Fibroblast of lung (primary cell): ENCODE measurements around the gene KCND3. TPM values are rescaled to one million over a fixed set of nuclear protein-coding genes. Genes with fewer than 3 reads are reported as not detected.

Experiments
- DNase-seq, 2 donors: peaks; one replicate each; pipeline versions ENCODE4 v3.0.0 to v3.0.0-alpha.2; 2010; ENCODE audit warnings: low read depth in 2 of 2
- H2AFZ ChIP-seq: 2 replicates; pipeline ENCODE4 v1.5.1; 2012; ENCODE audit warnings: low read length, control low read depth, inconsistent platforms
- H3K27ac ChIP-seq: 2 replicates; pipeline ENCODE4 v1.5.1; 2011; ENCODE audit warnings: low read length, control low read depth; ENCODE audit not compliant: insufficient read depth
- H3K27me3 ChIP-seq: 2 replicates; pipeline ENCODE4 v1.5.1; 2011; ENCODE audit warnings: mild to moderate bottlenecking, low read length; ENCODE audit not compliant: control insufficient read depth, insufficient read depth
- H3K36me3 ChIP-seq: 2 replicates; pipeline ENCODE4 v1.5.1; 2011; ENCODE audit warnings: low read length; ENCODE audit not compliant: control insufficient read depth, insufficient read depth
- H3K4me1 ChIP-seq: 2 replicates; pipeline ENCODE4 v1.5.1; 2011; ENCODE audit warnings: low read length; ENCODE audit not compliant: control insufficient read depth, insufficient read depth; ENCODE audit errors: extremely low read depth
- H3K4me2 ChIP-seq: 2 replicates; pipeline ENCODE4 v1.5.1; 2011; ENCODE audit warnings: low read length, control low read depth; ENCODE audit not compliant: insufficient read depth; ENCODE audit errors: extremely low read depth
- H3K4me3 ChIP-seq, 4 experiments: fragments of 200-600 bp in 1 of 4; sonication (generic) in 1 of 4; replicated peaks in 1 of 4; 2 replicates each; pipeline ENCODE4 v1.5.1; 2011 to 2016; ENCODE audit warnings: low read length in 4 of 4, low read depth in 3 of 4, mild to moderate bottlenecking in 3 of 4, control low read depth in 2 of 4, inconsistent platforms in 1 of 4, mixed read lengths in 1 of 4; ENCODE audit not compliant: insufficient read depth in 1 of 4; ENCODE audit errors: control extremely low read depth in 1 of 4
- H3K79me2 ChIP-seq: 2 replicates; pipeline ENCODE4 v1.5.1; 2012; ENCODE audit warnings: mild to moderate bottlenecking, low read length, inconsistent platforms; ENCODE audit not compliant: control insufficient read depth, insufficient read depth
- H3K9ac ChIP-seq: 2 replicates; pipeline ENCODE4 v1.5.1; 2011; ENCODE audit warnings: mild to moderate bottlenecking, low read length, control low read depth; ENCODE audit not compliant: insufficient read depth
- H3K9me3 ChIP-seq: 2 replicates; pipeline ENCODE4 v1.5.1; 2012; ENCODE audit warnings: low read depth, low read length; ENCODE audit not compliant: control insufficient read depth, insufficient read depth
- H4K20me1 ChIP-seq: 2 replicates; pipeline ENCODE4 v1.5.1; 2011; ENCODE audit warnings: low read length; ENCODE audit not compliant: control insufficient read depth, insufficient read depth; ENCODE audit errors: extremely low read depth
- EZH2 ChIP-seq: IDR thresholded peaks from 2 replicates; pipeline ENCODE4 v1.5.1; 2012; ENCODE audit warnings: low read length, control low read depth, mild to moderate bottlenecking; ENCODE audit errors: missing control alignments
- polyA plus RNA-seq, 2 donors: library from polyadenylated mRNA; depleted of rRNA in 1 of 2; stranded (reverse) in 1 of 2; unstranded in 1 of 2; fragments of >200 nt; gene quantifications; 2 replicates each; pipeline ENCODE4 v1.2.1, GENCODE V29; 2011 to 2012; ENCODE audit warnings: missing spikeins in 1 of 2
- total RNA-seq: library from RNA; depleted of rRNA; stranded (reverse); fragments of >200 nt; gene quantifications from 2 replicates; pipeline ENCODE4 v1.2.1, GENCODE V29; 2014
- TF ChIP-seq, protein P1 (sequence below), 2 donors: IDR thresholded peaks in 1 of 2; conservative IDR thresholded peaks in 1 of 2; 1 replicate in 1 of 2; 2 replicates in 1 of 2; pipeline ENCODE4 v1.5.1; 2011 to 2012; ENCODE audit warnings: low read length in 2 of 2, control low read depth in 1 of 2, inconsistent platforms in 1 of 2, low read depth in 1 of 2, mild to moderate bottlenecking in 1 of 2

The KCND3 gene
- total and polyA plus RNA-seq, 2 donors (not counting 1 experiment from before 2014, with no cell fraction given) = 0.66 to 9.3 TPM

- no peak overlapping the region for H3K27ac ChIP-seq
- no peak for DNase-seq
- H3K4me1 ChIP-seq = peaks cover 21% of the 10 kb centered on the region
- no peaks in the 10 kb centered on the region for H3K27me3 ChIP-seq
- H3K79me2 ChIP-seq = peaks cover 5% of the 10 kb centered on the region
- no peak overlapping the region for H2AFZ ChIP-seq
- no peak overlapping the region for H3K4me3 ChIP-seq
- H4K20me1 ChIP-seq = no peaks in the 10 kb centered on the region
- no peak overlapping the region for H3K4me2 ChIP-seq
- no peak for TF ChIP-seq EZH2
- TF ChIP-seq, protein P1, sequence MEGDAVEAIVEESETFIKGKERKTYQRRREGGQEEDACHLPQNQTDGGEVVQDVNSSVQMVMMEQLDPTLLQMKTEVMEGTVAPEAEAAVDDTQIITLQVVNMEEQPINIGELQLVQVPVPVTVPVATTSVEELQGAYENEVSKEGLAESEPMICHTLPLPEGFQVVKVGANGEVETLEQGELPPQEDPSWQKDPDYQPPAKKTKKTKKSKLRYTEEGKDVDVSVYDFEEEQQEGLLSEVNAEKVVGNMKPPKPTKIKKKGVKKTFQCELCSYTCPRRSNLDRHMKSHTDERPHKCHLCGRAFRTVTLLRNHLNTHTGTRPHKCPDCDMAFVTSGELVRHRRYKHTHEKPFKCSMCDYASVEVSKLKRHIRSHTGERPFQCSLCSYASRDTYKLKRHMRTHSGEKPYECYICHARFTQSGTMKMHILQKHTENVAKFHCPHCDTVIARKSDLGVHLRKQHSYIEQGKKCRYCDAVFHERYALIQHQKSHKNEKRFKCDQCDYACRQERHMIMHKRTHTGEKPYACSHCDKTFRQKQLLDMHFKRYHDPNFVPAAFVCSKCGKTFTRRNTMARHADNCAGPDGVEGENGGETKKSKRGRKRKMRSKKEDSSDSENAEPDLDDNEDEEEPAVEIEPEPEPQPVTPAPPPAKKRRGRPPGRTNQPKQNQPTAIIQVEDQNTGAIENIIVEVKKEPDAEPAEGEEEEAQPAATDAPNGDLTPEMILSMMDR (conservative IDR thresholded peaks at IDR 0.05 in 1 of 2, IDR thresholded peaks at IDR 0.05 in 1 of 2; ENCODE audit: low read depth in 1 of 2, low read length in 2 of 2) = no peak
- no peaks in the 10 kb centered on the region for H3K9me3 ChIP-seq
- H3K9ac ChIP-seq = no peak overlapping the region
- H3K36me3 ChIP-seq = peaks cover 7% of the 10 kb centered on the region
Observed at GRCh38 chr1:111723091-111723806, 266.2 kb downstream of the KCND3 start.

- Histone ChIP-seq H3K27ac (peak overlapping the region; percentile 34), H3K4me3 (no peak overlapping the region), H4K20me1 (no peaks in the 10 kb centered on the region), H3K27me3 (no peaks in the 10 kb centered on the region), H2AFZ (no peak overlapping the region), H3K9ac (no peak overlapping the region), H3K36me3 (no peaks in the 10 kb centered on the region), H3K4me2 (no peak overlapping the region), H3K4me1 (peaks cover 21% of the 10 kb centered on the region), H3K9me3 (no peaks in the 10 kb centered on the region), H3K79me2 (no peaks in the 10 kb centered on the region)
- no peak for DNase-seq
- TF ChIP-seq, protein P1 (conservative IDR thresholded peaks at IDR 0.05 in 1 of 2, IDR thresholded peaks at IDR 0.05 in 1 of 2; ENCODE audit: low read depth in 1 of 2, low read length in 2 of 2) = no peak
- TF ChIP-seq EZH2 = no peak
Observed at GRCh38 chr1:111720977-111721786, 268.3 kb downstream of the KCND3 start.

Other genes starting within 250 kb of the KCND3 start
- gene DDX20, start 233.8 kb downstream of the KCND3 start, total RNA-seq = 8.4 and 13.1 TPM in 2 replicates
- gene DDX20, start 233.8 kb downstream of the KCND3 start, polyA plus RNA-seq = 9.7 and 22.2 TPM in 2 replicates